ENCODE results near the gene ASRGL1. TPM values are rescaled to one million over a fixed set of nuclear protein-coding genes. Genes with fewer than 3 reads are reported as not detected.

Gene ASRGL1
- total and polyA plus RNA-seq, 8 donors = 2.9 to 82.0 (median 35.3) TPM

DNA sequence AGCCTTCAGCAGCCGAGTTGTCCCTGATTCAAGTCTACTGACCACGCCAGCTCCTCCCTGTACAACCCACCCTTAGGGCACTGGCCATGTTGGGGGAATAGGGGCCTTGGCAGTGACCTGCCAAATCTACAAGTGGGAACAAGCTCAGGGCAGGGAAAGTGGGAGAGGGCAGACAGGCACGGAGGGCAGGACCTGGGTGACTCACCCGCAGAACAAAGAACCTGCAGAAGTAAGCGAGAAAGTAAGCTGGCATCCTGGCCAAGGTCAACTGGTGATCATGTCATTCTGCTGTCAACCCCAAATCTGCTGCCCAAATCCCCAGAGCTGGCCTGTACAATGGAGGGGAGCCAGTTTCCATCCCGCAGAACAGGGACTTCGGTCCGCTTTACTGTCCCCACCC, 73.7 kb downstream of the ASRGL1 start:
- Histone ChIP-seq H3K4me1 (peaks cover 0 to 6% (median 0%) of the 10 kb centered on the region in 4 donors), H3K36me3 (no peaks in the 10 kb centered on the region), H3K9me3 (no peaks in the 10 kb centered on the region), H3K27me3 (no peaks in the 10 kb centered on the region), H3K27ac (no peak overlapping the region), H3K4me3 (no peak overlapping the region)
- no peak for DNase-seq
- no peak for TF ChIP-seq POLR2AphosphoS5 (IDR thresholded peaks at IDR 0.05)
- TF ChIP-seq, protein P1, sequence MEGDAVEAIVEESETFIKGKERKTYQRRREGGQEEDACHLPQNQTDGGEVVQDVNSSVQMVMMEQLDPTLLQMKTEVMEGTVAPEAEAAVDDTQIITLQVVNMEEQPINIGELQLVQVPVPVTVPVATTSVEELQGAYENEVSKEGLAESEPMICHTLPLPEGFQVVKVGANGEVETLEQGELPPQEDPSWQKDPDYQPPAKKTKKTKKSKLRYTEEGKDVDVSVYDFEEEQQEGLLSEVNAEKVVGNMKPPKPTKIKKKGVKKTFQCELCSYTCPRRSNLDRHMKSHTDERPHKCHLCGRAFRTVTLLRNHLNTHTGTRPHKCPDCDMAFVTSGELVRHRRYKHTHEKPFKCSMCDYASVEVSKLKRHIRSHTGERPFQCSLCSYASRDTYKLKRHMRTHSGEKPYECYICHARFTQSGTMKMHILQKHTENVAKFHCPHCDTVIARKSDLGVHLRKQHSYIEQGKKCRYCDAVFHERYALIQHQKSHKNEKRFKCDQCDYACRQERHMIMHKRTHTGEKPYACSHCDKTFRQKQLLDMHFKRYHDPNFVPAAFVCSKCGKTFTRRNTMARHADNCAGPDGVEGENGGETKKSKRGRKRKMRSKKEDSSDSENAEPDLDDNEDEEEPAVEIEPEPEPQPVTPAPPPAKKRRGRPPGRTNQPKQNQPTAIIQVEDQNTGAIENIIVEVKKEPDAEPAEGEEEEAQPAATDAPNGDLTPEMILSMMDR (IDR thresholded peaks at IDR 0.05) = no peak
- TF ChIP-seq EP300 (IDR thresholded peaks at IDR 0.05) = no peak
- no peak for TF ChIP-seq POLR2A (IDR thresholded peaks at IDR 0.05)
- 78 to 86% (median 82%) methylated on average over 7 to 8 of the region's 8 CpGs for WGBS, 5 donors
- intact Hi-C loops (cut with DNase I; ENCODE audit: low total_unique reads) = no loop called here

- DNase-seq = no peak
- Histone ChIP-seq H3K9me3 (no peaks in the 10 kb centered on the region), H3K27me3 (no peaks in the 10 kb centered on the region), H3K36me3 (no peaks in the 10 kb centered on the region), H3K4me1 (peaks cover 0 to 6% (median 0%) of the 10 kb centered on the region in 4 donors), H3K4me3 (no peak overlapping the region), H3K27ac (no peak overlapping the region)
- WGBS, 5 donors = 80 to 90% (median 84%) methylated on average over 5 of the region's 5 CpGs
- intact Hi-C loops (cut with DNase I; ENCODE audit: low total_unique reads) = no loop called here
- TF ChIP-seq POLR2A (IDR thresholded peaks at IDR 0.05) (no peak), POLR2AphosphoS5 (IDR thresholded peaks at IDR 0.05) (no peak), EP300 (IDR thresholded peaks at IDR 0.05) (no peak)
- TF ChIP-seq, protein P1 (IDR thresholded peaks at IDR 0.05) = no peak
These were observed 74.3 kb downstream of the ASRGL1 start for GRCh38 chr11:62411524-62411923.

- intact Hi-C loops (cut with DNase I; ENCODE audit: low total_unique reads) = no loop called here
- no peaks in the 10 kb centered on the region for H3K27me3 ChIP-seq
- no peak overlapping the region for H3K27ac ChIP-seq
- no peaks in the 10 kb centered on the region for H3K36me3 ChIP-seq
- no peak for DNase-seq
- H3K4me1 ChIP-seq = peaks cover 0 to 10% (median 1%) of the 10 kb centered on the region in 4 donors
- no peak overlapping the region for H3K4me3 ChIP-seq
- WGBS, 5 donors = 58 to 90% (median 75%) methylated on average over 8 of the region's 8 CpGs
- no peaks in the 10 kb centered on the region for H3K9me3 ChIP-seq
- no peak for TF ChIP-seq POLR2A (IDR thresholded peaks at IDR 0.05)
- TF ChIP-seq, protein P1 (IDR thresholded peaks at IDR 0.05) = no peak
- TF ChIP-seq POLR2AphosphoS5 (IDR thresholded peaks at IDR 0.05) = no peak
- TF ChIP-seq EP300 (IDR thresholded peaks at IDR 0.05) = no peak
These were observed 75.9 kb downstream of the ASRGL1 start for GRCh38 chr11:62413060-62413696.

DNA sequence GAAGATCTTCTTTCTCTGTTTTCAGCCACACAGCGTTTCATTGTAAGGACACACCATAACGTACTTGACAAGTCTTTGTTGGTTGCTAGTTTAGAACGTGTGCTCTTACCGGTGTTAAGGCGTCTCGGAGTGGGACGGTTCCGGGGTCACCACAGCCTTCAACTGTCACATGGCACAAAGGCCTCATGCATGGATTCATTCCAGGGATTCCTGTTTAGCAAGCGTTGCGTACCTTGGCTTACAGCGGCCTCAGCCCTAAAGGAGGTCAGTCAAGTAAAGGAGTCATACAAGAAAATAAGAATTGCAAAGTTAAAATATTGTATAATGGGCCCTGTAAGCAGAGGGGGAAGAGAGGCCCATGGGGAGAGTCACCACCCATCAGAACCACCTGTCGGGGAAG, 79.3 kb downstream of the ASRGL1 start:
- TF ChIP-seq, protein P1 (IDR thresholded peaks at IDR 0.05) = no peak
- TF ChIP-seq EP300 (IDR thresholded peaks at IDR 0.05) = no peak
- no peak for TF ChIP-seq POLR2A (IDR thresholded peaks at IDR 0.05)
- no peak for TF ChIP-seq POLR2AphosphoS5 (IDR thresholded peaks at IDR 0.05)
- no peaks in the 10 kb centered on the region for H3K27me3 ChIP-seq
- H3K36me3 ChIP-seq = no peaks in the 10 kb centered on the region
- H3K4me3 ChIP-seq = no peak overlapping the region
- H3K9me3 ChIP-seq = no peaks in the 10 kb centered on the region
- peaks cover 10 to 40% (median 21%) of the 10 kb centered on the region in 4 donors for H3K4me1 ChIP-seq
- no peak for DNase-seq
- H3K27ac ChIP-seq = no peak overlapping the region
- WGBS, 5 donors = 74 to 88% (median 79%) methylated on average over 12 of the region's 12 CpGs
- intact Hi-C loops (cut with DNase I; ENCODE audit: low total_unique reads) = no loop called here
